ENCODE results near the gene PEX6. TPM values are rescaled to one million over a fixed set of nuclear protein-coding genes. Genes with fewer than 3 reads are reported as not detected.
A peak's percentile ranks its signal among the peaks of the same experiment; 100 is the strongest.

The PEX6 gene
- total and polyA plus RNA-seq, 2 of the 13 experiments (the other 11 are each of a cell fraction or from before 2014, with no cell fraction given) = 5.1 to 6.7 TPM

- TF ChIP-seq AFF4 (CRISPR knock-in tag; IDR thresholded peaks at IDR 0.05) = no peak
- TF ChIP-seq ZNF460 (CRISPR knock-in tag; IDR thresholded peaks at IDR 0.05; ENCODE audit: borderline replicate concordance) = no peak
- TF ChIP-seq ZNF781 (CRISPR knock-in tag; IDR thresholded peaks at IDR 0.05; ENCODE audit: borderline replicate concordance, not compliant biosample characterization) = no peak
- TF ChIP-seq HOMEZ (CRISPR knock-in tag; IDR thresholded peaks at IDR 0.05; ENCODE audit: low read depth) = no peak
- TF ChIP-seq ZNF547 (CRISPR knock-in tag; IDR thresholded peaks at IDR 0.05) = no peak
- TF ChIP-seq HNF1B (CRISPR knock-in tag; IDR thresholded peaks at IDR 0.05) = peak; percentile 26; the same call in 1 of the 2 replicates
- TF ChIP-seq RAD21 (CRISPR knock-in tag; IDR thresholded peaks at IDR 0.05) = peak; percentile 49; the same call in 1 of the 2 replicates
- no peak for TF ChIP-seq ZNF30 (CRISPR knock-in tag; IDR thresholded peaks at IDR 0.05)
- TF ChIP-seq ZBTB14 (CRISPR knock-in tag; IDR thresholded peaks at IDR 0.05) = no peak
- TF ChIP-seq THAP7 (CRISPR knock-in tag; IDR thresholded peaks at IDR 0.05) = no peak
- no peak for TF ChIP-seq ZBTB2 (CRISPR knock-in tag; IDR thresholded peaks at IDR 0.05; ENCODE audit: low read depth)
- TF ChIP-seq XRCC5 (optimal IDR thresholded peaks at IDR 0.05; ENCODE audit: low read length) = peak; percentile 33
- TF ChIP-seq TSC22D2 (CRISPR knock-in tag; IDR thresholded peaks at IDR 0.05; ENCODE audit: borderline replicate concordance) = no peak
- TF ChIP-seq UBTF (CRISPR knock-in tag; IDR thresholded peaks at IDR 0.05) = no peak
- TF ChIP-seq DDIT3 (CRISPR knock-in tag; IDR thresholded peaks at IDR 0.05) = no peak
- TF ChIP-seq ZNF768 (CRISPR knock-in tag; IDR thresholded peaks at IDR 0.05) = no peak
These were observed 30.1 kb upstream of the PEX6 start (continued) for GRCh38 chr6:43009124-43009523.

Data from HepG2 (cell line).